ENCODE measurements around the gene SLC9A3.

SLC9A3 gene

DNA sequence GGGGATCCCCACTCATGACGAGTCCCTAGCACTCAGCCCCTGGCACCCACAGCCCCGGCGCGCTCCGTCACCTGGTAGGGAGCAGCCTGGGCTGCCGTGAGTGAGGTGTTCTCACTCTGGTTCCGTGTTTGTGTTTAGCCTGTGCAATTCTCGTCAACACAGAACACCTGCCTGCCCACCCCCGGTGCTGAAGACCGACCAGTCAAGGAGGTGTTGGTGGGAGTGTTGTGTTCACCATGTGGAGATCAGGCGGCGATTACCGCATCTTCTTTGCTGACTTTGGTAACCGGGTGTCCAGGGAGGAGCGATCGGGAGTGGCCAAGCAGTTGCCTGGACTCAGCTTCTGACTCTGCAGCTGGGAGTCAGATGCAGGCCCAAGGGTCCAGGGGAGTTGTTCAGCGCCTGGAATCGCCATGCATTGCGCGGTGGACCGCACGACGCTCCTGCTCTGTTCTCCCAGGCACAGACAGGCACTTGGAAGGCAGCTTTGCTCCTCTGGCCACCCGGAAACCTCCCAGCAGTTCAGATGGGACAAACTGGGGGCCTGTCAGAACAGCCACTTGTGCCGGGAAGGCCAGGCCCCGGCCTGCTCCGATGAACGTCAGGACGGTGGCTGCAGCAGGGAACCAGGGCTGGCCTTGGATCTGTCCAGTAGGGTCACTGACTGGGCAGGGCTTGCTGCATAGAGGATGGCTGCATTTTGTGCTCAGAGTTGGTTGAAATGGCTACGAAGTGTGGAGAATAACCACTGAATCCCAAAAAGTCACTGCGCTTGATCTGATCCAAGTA lies 53.1 kb downstream of the SLC9A3 start:
- peak overlapping the region; percentile 70 for H3K4me2 ChIP-seq (ENCODE audit: low read length)
- TF ChIP-seq EZH2phosphoT487 (IDR thresholded peaks at IDR 0.05; ENCODE audit: low read depth) = no peak
- TF ChIP-seq, protein P1, sequence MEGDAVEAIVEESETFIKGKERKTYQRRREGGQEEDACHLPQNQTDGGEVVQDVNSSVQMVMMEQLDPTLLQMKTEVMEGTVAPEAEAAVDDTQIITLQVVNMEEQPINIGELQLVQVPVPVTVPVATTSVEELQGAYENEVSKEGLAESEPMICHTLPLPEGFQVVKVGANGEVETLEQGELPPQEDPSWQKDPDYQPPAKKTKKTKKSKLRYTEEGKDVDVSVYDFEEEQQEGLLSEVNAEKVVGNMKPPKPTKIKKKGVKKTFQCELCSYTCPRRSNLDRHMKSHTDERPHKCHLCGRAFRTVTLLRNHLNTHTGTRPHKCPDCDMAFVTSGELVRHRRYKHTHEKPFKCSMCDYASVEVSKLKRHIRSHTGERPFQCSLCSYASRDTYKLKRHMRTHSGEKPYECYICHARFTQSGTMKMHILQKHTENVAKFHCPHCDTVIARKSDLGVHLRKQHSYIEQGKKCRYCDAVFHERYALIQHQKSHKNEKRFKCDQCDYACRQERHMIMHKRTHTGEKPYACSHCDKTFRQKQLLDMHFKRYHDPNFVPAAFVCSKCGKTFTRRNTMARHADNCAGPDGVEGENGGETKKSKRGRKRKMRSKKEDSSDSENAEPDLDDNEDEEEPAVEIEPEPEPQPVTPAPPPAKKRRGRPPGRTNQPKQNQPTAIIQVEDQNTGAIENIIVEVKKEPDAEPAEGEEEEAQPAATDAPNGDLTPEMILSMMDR (IDR thresholded peaks at IDR 0.05; ENCODE audit: low read depth, low read length) = no peak
- no peaks in the 10 kb centered on the region for H4K20me1 ChIP-seq (ENCODE audit: insufficient read depth, low read length)
- no peak overlapping the region for H3K9ac ChIP-seq (ENCODE audit: low read length)
- H3K79me2 ChIP-seq (ENCODE audit: low read length) = peaks cover 25% of the 10 kb centered on the region
- no peaks in the 10 kb centered on the region for H3K9me3 ChIP-seq (ENCODE audit: insufficient read depth, low read length)
- H3K36me3 ChIP-seq (replicated peaks; ENCODE audit: low read depth, low read length) = peaks cover 6% of the 10 kb centered on the region
- H3K27me3 ChIP-seq (ENCODE audit: low read depth, low read length) = no peaks in the 10 kb centered on the region
- no peak overlapping the region for H3K27ac ChIP-seq (ENCODE audit: low read length)
- H3K4me3 ChIP-seq (ENCODE audit: low read length) = peak overlapping the region; percentile 97; the same call in 1 of the 2 replicates
- no peak overlapping the region for H2AFZ ChIP-seq (ENCODE audit: low read depth, low read length)
- H3K4me1 ChIP-seq (ENCODE audit: low read length) = peaks cover 16% of the 10 kb centered on the region

DNA sequence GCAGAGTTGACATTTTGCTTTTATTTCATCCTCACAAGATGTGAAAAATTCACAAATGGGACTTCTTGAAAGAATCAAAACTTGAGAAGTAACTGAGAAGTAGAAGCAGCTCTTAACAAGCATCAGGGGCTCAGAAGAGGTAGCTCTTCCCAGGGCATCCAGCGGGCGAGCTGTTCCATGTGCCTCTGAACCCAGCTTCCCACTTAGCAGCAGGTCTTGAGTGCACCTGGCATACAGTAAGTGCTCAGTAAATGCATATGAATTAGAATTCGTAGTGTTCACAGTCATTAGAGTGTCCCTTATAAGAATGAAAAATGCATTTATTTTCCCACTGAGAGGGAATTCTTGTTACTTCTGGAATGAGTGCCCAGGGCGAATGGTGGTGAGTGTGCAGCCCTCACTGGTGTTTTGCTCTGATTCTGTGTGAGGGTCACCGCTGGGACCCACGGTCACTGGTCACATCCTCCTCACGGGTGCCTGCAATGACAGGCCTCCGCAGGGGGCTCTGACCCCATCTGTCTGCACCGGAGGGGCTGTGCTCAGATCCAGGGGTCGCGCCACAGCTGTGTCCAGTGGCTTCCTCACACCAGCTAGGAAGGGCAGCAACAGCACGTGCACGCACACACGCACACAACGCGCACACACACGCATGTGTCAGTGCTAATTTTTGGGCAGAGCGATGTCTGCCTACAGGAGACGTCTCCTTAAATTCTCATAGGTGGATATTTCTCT lies 54.3 kb downstream of the SLC9A3 start:
- Histone ChIP-seq H4K20me1 (ENCODE audit: insufficient read depth, low read length) (no peaks in the 10 kb centered on the region), H3K9ac (ENCODE audit: low read length) (no peak overlapping the region), H3K4me3 (ENCODE audit: low read length) (no peak overlapping the region), H3K4me1 (ENCODE audit: low read length) (peaks cover 16% of the 10 kb centered on the region), H3K4me2 (ENCODE audit: low read length) (no peak overlapping the region), H3K36me3 (replicated peaks; ENCODE audit: low read depth, low read length) (peaks cover 6% of the 10 kb centered on the region), H2AFZ (ENCODE audit: low read depth, low read length) (no peak overlapping the region), H3K79me2 (ENCODE audit: low read length) (peaks cover 25% of the 10 kb centered on the region), H3K9me3 (ENCODE audit: insufficient read depth, low read length) (no peaks in the 10 kb centered on the region), H3K27me3 (ENCODE audit: low read depth, low read length) (no peaks in the 10 kb centered on the region), H3K27ac (ENCODE audit: low read length) (no peak overlapping the region)
- TF ChIP-seq EZH2phosphoT487 (IDR thresholded peaks at IDR 0.05; ENCODE audit: low read depth) = no peak
- TF ChIP-seq, protein P1 (IDR thresholded peaks at IDR 0.05; ENCODE audit: low read depth, low read length) = no peak

DNA sequence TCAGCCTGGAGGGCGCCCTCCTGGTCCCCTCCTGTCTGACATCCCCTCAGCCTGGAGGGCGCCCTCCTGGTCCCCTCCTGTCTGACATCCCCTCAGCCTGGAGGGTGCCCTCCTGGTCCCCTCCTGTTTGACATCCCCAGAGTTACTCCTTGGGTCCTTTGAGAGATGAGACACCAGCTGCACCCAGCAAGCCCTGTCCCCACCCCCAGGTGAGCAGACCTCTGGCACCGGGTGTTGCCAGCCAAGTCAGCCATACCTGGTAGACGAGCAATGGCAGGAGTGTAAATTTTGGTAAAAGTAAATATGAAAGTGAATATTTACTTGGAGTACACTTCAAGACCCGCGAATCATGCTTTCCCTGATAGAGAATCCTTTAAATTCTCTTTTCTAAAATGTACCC lies 55.8 kb downstream of the SLC9A3 start:
- Histone ChIP-seq H4K20me1 (ENCODE audit: insufficient read depth, low read length) (no peaks in the 10 kb centered on the region), H3K4me2 (ENCODE audit: low read length) (no peak overlapping the region), H3K9ac (ENCODE audit: low read length) (no peak overlapping the region), H3K79me2 (ENCODE audit: low read length) (peaks cover 25% of the 10 kb centered on the region), H3K4me1 (ENCODE audit: low read length) (peaks cover 16% of the 10 kb centered on the region), H3K27me3 (ENCODE audit: low read depth, low read length) (no peaks in the 10 kb centered on the region), H3K27ac (ENCODE audit: low read length) (no peak overlapping the region), H3K9me3 (ENCODE audit: insufficient read depth, low read length) (no peaks in the 10 kb centered on the region), H3K4me3 (ENCODE audit: low read length) (no peak overlapping the region), H3K36me3 (replicated peaks; ENCODE audit: low read depth, low read length) (peaks cover 6% of the 10 kb centered on the region), H2AFZ (ENCODE audit: low read depth, low read length) (no peak overlapping the region)
- TF ChIP-seq, protein P1 (IDR thresholded peaks at IDR 0.05; ENCODE audit: low read depth, low read length) = no peak
- no peak for TF ChIP-seq EZH2phosphoT487 (IDR thresholded peaks at IDR 0.05; ENCODE audit: low read depth)

DNA sequence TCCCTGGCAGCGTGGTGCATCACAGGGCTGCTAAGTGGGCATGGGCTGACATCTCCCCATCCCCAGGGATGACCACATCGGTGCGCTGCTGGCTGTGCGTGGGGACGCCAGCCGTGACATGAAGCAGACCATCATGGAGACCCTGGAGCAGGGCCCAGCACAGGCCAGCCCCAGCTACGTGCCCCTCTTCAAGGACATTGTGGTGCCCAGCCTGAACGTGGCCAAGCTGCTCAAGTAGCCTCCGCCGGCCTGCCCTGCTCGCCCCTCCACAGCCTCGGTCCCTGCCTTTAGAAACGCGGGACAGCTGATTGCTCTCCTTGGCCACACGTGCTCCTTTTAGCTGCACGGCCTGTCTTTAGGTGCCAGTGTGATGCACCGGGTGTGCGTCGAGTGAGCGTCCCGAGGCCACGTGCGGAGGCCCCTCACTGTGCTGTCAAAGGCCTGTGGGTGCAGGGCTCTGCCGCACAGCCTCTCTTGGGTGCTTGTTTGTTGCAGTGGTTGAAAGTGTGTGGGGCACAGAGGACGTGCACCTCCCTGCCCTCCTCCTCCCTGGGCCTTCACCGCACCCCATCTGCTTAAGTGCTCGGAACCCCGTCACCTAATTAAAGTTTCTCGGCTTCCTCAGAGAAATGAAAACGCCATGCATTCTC lies 57.5 kb downstream of the SLC9A3 start:
- H2AFZ ChIP-seq (ENCODE audit: low read depth, low read length) = no peak overlapping the region
- H4K20me1 ChIP-seq (ENCODE audit: insufficient read depth, low read length) = no peaks in the 10 kb centered on the region
- H3K4me3 ChIP-seq (ENCODE audit: low read length) = no peak overlapping the region
- peaks cover 14% of the 10 kb centered on the region for H3K4me1 ChIP-seq (ENCODE audit: low read length)
- no peak overlapping the region for H3K9ac ChIP-seq (ENCODE audit: low read length)
- peaks cover 12% of the 10 kb centered on the region for H3K36me3 ChIP-seq (replicated peaks; ENCODE audit: low read depth, low read length)
- H3K27ac ChIP-seq (ENCODE audit: low read length) = no peak overlapping the region
- no peak overlapping the region for H3K4me2 ChIP-seq (ENCODE audit: low read length)
- peaks cover 15% of the 10 kb centered on the region for H3K79me2 ChIP-seq (ENCODE audit: low read length)
- H3K27me3 ChIP-seq (ENCODE audit: low read depth, low read length) = no peaks in the 10 kb centered on the region
- H3K9me3 ChIP-seq (ENCODE audit: insufficient read depth, low read length) = no peaks in the 10 kb centered on the region
- TF ChIP-seq, protein P1 (IDR thresholded peaks at IDR 0.05; ENCODE audit: low read depth, low read length) = no peak
- TF ChIP-seq EZH2phosphoT487 (IDR thresholded peaks at IDR 0.05; ENCODE audit: low read depth) = no peak
